GM12878 (cell line): Measurements from ENCODE around the gene ESPL1. TPM values are rescaled to one million over a fixed set of nuclear protein-coding genes. Genes with fewer than 3 reads are reported as not detected.

Experiments
- CBX5 ChIP-seq: sonication (generic); IDR thresholded peaks from 2 replicates; pipeline ENCODE4 v1.6.1; 2016; ENCODE audit warnings: low read depth, moderate library complexity, mild to moderate bottlenecking, inconsistent platforms
- DPF2 ChIP-seq: fragments of 450-650 bp; IDR thresholded peaks from 2 replicates; pipeline ENCODE4 v1.6.1; 2017; ENCODE audit warnings: mild to moderate bottlenecking
- GATAD2B ChIP-seq: fragments of 450-650 bp; conservative IDR thresholded peaks from 2 replicates; pipeline ENCODE4 v1.6.1; 2017; ENCODE audit warnings: low read depth, mild to moderate bottlenecking, moderate library complexity
- IRF3 ChIP-seq: fragments of 450-650 bp; IDR thresholded peaks from 2 replicates; pipeline ENCODE4 v1.6.1; 2014; ENCODE audit warnings: mild to moderate bottlenecking
- MXI1 ChIP-seq: fragments of 150-350 bp; IDR thresholded peaks from 2 replicates; pipeline ENCODE4 v1.6.1; 2011; ENCODE audit warnings: low read depth, mild to moderate bottlenecking, inconsistent platforms, low read length, improper control_type of control experiment
- NFIC ChIP-seq: IDR thresholded peaks from 2 replicates; pipeline ENCODE4 v1.6.1; 2012; ENCODE audit warnings: low read depth, mild to moderate bottlenecking, inconsistent platforms, low read length, moderate library complexity
- NFYB ChIP-seq: IDR thresholded peaks from 2 replicates; pipeline ENCODE4 v1.6.1; 2011; ENCODE audit warnings: low read depth, mild to moderate bottlenecking, low read length, improper control_type of control experiment, moderate library complexity; ENCODE audit not compliant: insufficient read depth
- PAX8 ChIP-seq: fragments of 450-650 bp; IDR thresholded peaks from 2 replicates; pipeline ENCODE4 v1.6.1; 2017; ENCODE audit warnings: mild to moderate bottlenecking, moderate library complexity
- POLR2AphosphoS5 ChIP-seq: IDR thresholded peaks from 2 replicates; pipeline ENCODE4 v1.6.1; 2011; ENCODE audit warnings: mild to moderate bottlenecking, low read length, inconsistent platforms
- SMAD1 ChIP-seq: fragments of 450-650 bp; IDR thresholded peaks from 2 replicates; pipeline ENCODE4 v1.6.1; 2018; ENCODE audit warnings: mild to moderate bottlenecking, low read depth; ENCODE audit not compliant: partially characterized antibody
- TARDBP ChIP-seq: IDR thresholded peaks from 2 replicates; pipeline ENCODE4 v1.6.1; 2016; ENCODE audit warnings: borderline replicate concordance
- USF1 ChIP-seq: IDR thresholded peaks from 2 replicates; pipeline ENCODE4 v1.6.1; 2011; ENCODE audit warnings: borderline replicate concordance, low read depth, mild to moderate bottlenecking, moderate library complexity, mixed read lengths, low read length; ENCODE audit not compliant: insufficient read depth; ENCODE audit errors: extremely low read length
- USF2 ChIP-seq: IDR thresholded peaks from 2 replicates; pipeline ENCODE4 v1.6.1; 2011; ENCODE audit warnings: low read depth, low read length, improper control_type of control experiment, borderline replicate concordance
- ZSCAN29 ChIP-seq: fragments of 450-650 bp; IDR thresholded peaks from 2 replicates; pipeline ENCODE4 v1.6.1; 2017; ENCODE audit warnings: mild to moderate bottlenecking, moderate library complexity
- polyA plus RNA-seq, 11 experiments: library from polyadenylated mRNA; depleted of rRNA in 4 of 11; unstranded in 6 of 11; stranded (reverse) in 5 of 11; fragments of >200 nt; fragmentation: Nextera tagmentation in 4 of 11; fragmentation: Illumina TruSeq in 1 of 11; extraction: Ambion mirVana in 4 of 11; extraction: Trizol in 1 of 11; gene quantifications; 1 replicate in 1 of 11; 2 replicates in 10 of 11; pipeline versions ENCODE4 v1.2.1 to v1.2.3, GENCODE V29; 2011 to 2016; ENCODE audit warnings: inconsistent platforms in 2 of 11, missing spikeins in 2 of 11, low read depth in 1 of 11
- total RNA-seq, 4 experiments: library from RNA; depleted of rRNA in 3 of 4; stranded (reverse); fragments of >200 nt in 3 of 4; fragmentation: Illumina TruSeq in 1 of 4; extraction: Trizol in 1 of 4; gene quantifications; 2 replicates each; pipeline versions ENCODE4 v1.2.1 to v1.2.3, GENCODE V29; 2013 to 2021
- TF ChIP-seq, protein P1 (sequence below): fragments of 450-650 bp; formaldehyde crosslinking; IDR thresholded peaks from 2 replicates; pipeline ENCODE4 v1.4.0; 2022; ENCODE audit warnings: mild to moderate bottlenecking, moderate library complexity
- TF ChIP-seq, protein P2 (sequence below): IDR thresholded peaks from 2 replicates; pipeline ENCODE4 v1.6.1; 2012; ENCODE audit warnings: low read length, inconsistent platforms
- TF ChIP-seq, protein P3 (sequence below): fragments of 450-650 bp; IDR thresholded peaks from 2 replicates; pipeline ENCODE4 v1.6.1; 2018; ENCODE audit warnings: borderline replicate concordance, mild to moderate bottlenecking; ENCODE audit not compliant: partially characterized antibody
- TF ChIP-seq, protein P4 (sequence below): fragments of 450-650 bp; IDR thresholded peaks from 2 replicates; pipeline ENCODE4 v1.6.1; 2016; ENCODE audit warnings: mild to moderate bottlenecking

ESPL1 gene
- total and polyA plus RNA-seq, 10 of the 15 experiments (the other 5 are each of a cell fraction or from before 2014, with no cell fraction given), result 2.1 to 61.9 (median 21.2) TPM

GRCh38 chr12:53267999-53268629, at the start of gene ESPL1 (continued):
- TF ChIP-seq USF2 (no peak), CBX5 (no peak), GATAD2B (peak; percentile 94), ZSCAN29 (no peak), DPF2 (peak; percentile 66), PAX8 (no peak), IRF3 (peak; percentile 68), NFYB (peak; percentile 94), NFIC (no peak), MXI1 (peak; percentile 87), TARDBP (0 out of 2 replicates have a peak, but pooled peaks have one; percentile 45), POLR2AphosphoS5 (no peak), SMAD1 (no peak), USF1 (no peak)
- TF ChIP-seq, protein P1, sequence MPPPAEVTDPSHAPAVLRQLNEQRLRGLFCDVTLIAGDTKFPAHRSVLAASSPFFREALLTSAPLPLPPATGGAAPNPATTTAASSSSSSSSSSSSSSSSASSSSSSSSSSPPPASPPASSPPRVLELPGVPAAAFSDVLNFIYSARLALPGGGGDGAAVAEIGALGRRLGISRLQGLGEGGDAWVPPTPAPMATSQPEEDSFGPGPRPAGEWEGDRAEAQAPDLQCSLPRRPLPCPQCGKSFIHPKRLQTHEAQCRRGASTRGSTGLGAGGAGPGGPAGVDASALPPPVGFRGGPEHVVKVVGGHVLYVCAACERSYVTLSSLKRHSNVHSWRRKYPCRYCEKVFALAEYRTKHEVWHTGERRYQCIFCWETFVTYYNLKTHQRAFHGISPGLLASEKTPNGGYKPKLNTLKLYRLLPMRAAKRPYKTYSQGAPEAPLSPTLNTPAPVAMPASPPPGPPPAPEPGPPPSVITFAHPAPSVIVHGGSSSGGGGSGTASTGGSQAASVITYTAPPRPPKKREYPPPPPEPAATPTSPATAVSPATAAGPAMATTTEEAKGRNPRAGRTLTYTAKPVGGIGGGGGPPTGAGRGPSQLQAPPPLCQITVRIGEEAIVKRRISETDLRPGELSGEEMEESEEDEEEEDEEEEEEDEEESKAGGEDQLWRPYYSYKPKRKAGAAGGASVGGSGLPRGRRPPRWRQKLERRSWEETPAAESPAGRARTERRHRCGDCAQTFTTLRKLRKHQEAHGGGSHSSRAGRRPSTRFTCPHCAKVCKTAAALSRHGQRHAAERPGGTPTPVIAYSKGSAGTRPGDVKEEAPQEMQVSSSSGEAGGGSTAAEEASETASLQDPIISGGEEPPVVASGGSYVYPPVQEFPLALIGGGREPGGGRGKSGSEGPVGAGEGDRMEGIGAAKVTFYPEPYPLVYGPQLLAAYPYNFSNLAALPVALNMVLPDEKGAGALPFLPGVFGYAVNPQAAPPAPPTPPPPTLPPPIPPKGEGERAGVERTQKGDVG (CRISPR knock-in tag), result no peak
- TF ChIP-seq, protein P2, sequence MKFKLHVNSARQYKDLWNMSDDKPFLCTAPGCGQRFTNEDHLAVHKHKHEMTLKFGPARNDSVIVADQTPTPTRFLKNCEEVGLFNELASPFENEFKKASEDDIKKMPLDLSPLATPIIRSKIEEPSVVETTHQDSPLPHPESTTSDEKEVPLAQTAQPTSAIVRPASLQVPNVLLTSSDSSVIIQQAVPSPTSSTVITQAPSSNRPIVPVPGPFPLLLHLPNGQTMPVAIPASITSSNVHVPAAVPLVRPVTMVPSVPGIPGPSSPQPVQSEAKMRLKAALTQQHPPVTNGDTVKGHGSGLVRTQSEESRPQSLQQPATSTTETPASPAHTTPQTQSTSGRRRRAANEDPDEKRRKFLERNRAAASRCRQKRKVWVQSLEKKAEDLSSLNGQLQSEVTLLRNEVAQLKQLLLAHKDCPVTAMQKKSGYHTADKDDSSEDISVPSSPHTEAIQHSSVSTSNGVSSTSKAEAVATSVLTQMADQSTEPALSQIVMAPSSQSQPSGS, result no peak
- TF ChIP-seq, protein P3, sequence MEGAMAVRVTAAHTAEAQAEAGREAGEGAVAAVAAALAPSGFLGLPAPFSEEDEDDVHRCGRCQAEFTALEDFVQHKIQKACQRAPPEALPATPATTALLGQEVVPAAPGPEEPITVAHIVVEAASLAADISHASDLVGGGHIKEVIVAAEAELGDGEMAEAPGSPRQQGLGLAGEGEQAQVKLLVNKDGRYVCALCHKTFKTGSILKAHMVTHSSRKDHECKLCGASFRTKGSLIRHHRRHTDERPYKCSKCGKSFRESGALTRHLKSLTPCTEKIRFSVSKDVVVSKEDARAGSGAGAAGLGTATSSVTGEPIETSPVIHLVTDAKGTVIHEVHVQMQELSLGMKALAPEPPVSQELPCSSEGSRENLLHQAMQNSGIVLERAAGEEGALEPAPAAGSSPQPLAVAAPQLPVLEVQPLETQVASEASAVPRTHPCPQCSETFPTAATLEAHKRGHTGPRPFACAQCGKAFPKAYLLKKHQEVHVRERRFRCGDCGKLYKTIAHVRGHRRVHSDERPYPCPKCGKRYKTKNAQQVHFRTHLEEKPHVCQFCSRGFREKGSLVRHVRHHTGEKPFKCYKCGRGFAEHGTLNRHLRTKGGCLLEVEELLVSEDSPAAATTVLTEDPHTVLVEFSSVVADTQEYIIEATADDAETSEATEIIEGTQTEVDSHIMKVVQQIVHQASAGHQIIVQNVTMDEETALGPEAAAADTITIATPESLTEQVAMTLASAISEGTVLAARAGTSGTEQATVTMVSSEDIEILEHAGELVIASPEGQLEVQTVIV, result no peak
- TF ChIP-seq, protein P4, sequence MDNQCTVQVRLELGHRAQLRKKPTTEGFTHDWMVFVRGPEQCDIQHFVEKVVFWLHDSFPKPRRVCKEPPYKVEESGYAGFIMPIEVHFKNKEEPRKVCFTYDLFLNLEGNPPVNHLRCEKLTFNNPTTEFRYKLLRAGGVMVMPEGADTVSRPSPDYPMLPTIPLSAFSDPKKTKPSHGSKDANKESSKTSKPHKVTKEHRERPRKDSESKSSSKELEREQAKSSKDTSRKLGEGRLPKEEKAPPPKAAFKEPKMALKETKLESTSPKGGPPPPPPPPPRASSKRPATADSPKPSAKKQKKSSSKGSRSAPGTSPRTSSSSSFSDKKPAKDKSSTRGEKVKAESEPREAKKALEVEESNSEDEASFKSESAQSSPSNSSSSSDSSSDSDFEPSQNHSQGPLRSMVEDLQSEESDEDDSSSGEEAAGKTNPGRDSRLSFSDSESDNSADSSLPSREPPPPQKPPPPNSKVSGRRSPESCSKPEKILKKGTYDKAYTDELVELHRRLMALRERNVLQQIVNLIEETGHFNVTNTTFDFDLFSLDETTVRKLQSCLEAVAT, result peak; percentile 57; the same call in 1 of the 2 replicates
